GM12878 (cell line): Measurements from ENCODE around the gene PSMD8. TPM values are rescaled to one million over a fixed set of nuclear protein-coding genes. Genes with fewer than 3 reads are reported as not detected.

Source experiments
- ATAC-seq: fragments of 200-7000 bp; cut with Tn5 transposase; 3 replicates; pipeline ENCODE4 v1.9.1; 2020; ENCODE audit warnings: mild to moderate bottlenecking, moderate library complexity
- BruUV-seq: library from RNA; stranded (reverse); fragments of 400-500 nt; replicated peaks from 2 replicates; lab custom pipeline; 2021; lab: Mats Ljungman, UMichigan
- CTCF ChIA-PET: fragments of 300-600 bp; sonication (Branson Sonifier 250); formaldehyde crosslinking; extraction: SDS; loops from one replicate; lab custom pipeline; 2021; ENCODE audit warnings: inconsistent platforms; lab: Yijun Ruan, JAX
- POLR2A ChIA-PET: fragments of 350-600 bp; formaldehyde crosslinking; extraction: SDS; loops from one replicate; lab custom pipeline; 2021; ENCODE audit warnings: inconsistent platforms; lab: Charles Lee
- RAD21 ChIA-PET: fragments of 300-600 bp; sonication (Branson Sonifier 250); formaldehyde crosslinking; loops from one replicate; lab custom pipeline; 2023; ENCODE audit warnings: antibody characterized with exemption; ENCODE audit not compliant: unreplicated experiment; lab: Charles Lee
- SMC1A ChIA-PET: fragments of 300-600 bp; sonication (Branson Sonifier 250); formaldehyde crosslinking; loops from one replicate; lab custom pipeline; 2023; ENCODE audit not compliant: unreplicated experiment, uncharacterized antibody; lab: Charles Lee
- DNase-seq: peaks from one replicate; pipeline ENCODE4 v3.0.0-alpha.2; 2011; ENCODE audit warnings: low read depth, low spot score
- FAIRE-seq: peaks from 3 replicates; lab custom pipeline; 2011; peaks lifted over from hg19 to GRCh38; lab: Jason Lieb, UNC
- H2AFZ ChIP-seq: 2 replicates; pipeline ENCODE4 v1.6.0; 2011; ENCODE audit warnings: low read depth, low read length, control low read depth; ENCODE audit not compliant: control insufficient read depth
- H3K27ac ChIP-seq: 2 replicates; pipeline ENCODE4 v1.5.1; 2011; ENCODE audit warnings: control low read depth; ENCODE audit not compliant: control insufficient read depth, insufficient read depth
- H3K27me3 ChIP-seq, 2 experiments: replicated peaks in 1 of 2; 2 replicates each; pipeline versions ENCODE4 v1.6.0 to v1.6.1; 2011; ENCODE audit warnings: low read length in 1 of 2; ENCODE audit not compliant: control insufficient read depth in 2 of 2, insufficient read depth in 2 of 2
- H3K36me3 ChIP-seq, 2 experiments: 2 replicates each; pipeline ENCODE4 v1.5.1; 2011; ENCODE audit warnings: low read length in 1 of 2; ENCODE audit not compliant: control insufficient read depth in 2 of 2, insufficient read depth in 2 of 2
- H3K4me1 ChIP-seq: 2 replicates; pipeline ENCODE4 v1.6.1; 2011; ENCODE audit warnings: mild to moderate bottlenecking, low read length, moderate library complexity, mixed read lengths; ENCODE audit not compliant: control insufficient read depth, insufficient read depth
- H3K4me2 ChIP-seq: 2 replicates; pipeline ENCODE4 v1.6.0; 2011; ENCODE audit warnings: control low read depth; ENCODE audit not compliant: control insufficient read depth, insufficient read depth
- H3K4me3 ChIP-seq: fragments of 200-600 bp; sonication (generic); 2 replicates; pipeline ENCODE4 v1.5.1; 2016
- H3K79me2 ChIP-seq: 2 replicates; pipeline ENCODE4 v1.6.0; 2011; ENCODE audit warnings: low read length; ENCODE audit not compliant: control insufficient read depth, insufficient read depth
- H3K9ac ChIP-seq: 2 replicates; pipeline ENCODE4 v1.8.0; 2011; ENCODE audit warnings: low read length, control low read depth, mixed read lengths; ENCODE audit not compliant: control insufficient read depth, insufficient read depth
- H3K9me3 ChIP-seq: replicated peaks from 3 replicates; pipeline ENCODE4 v1.5.1; 2011; ENCODE audit warnings: mild to moderate bottlenecking, low read length; ENCODE audit not compliant: control insufficient read depth, insufficient read depth
- H4K20me1 ChIP-seq: 2 replicates; pipeline ENCODE4 v1.6.0; 2011; ENCODE audit not compliant: control insufficient read depth, insufficient read depth
- BHLHE40 ChIP-seq, 2 experiments: fragments of 450-650 bp in 1 of 2; IDR thresholded peaks; 2 replicates each; pipeline ENCODE4 v1.6.1; 2011 to 2017; ENCODE audit warnings: low read depth in 2 of 2, borderline replicate concordance in 1 of 2, improper control_type of control experiment in 1 of 2, low read length in 1 of 2, mild to moderate bottlenecking in 1 of 2
- JUNB ChIP-seq: IDR thresholded peaks from 2 replicates; pipeline ENCODE4 v1.6.1; 2016; ENCODE audit warnings: antibody characterized with exemption, mild to moderate bottlenecking
- RAD51 ChIP-seq: fragments of 450-650 bp; IDR thresholded peaks from 2 replicates; pipeline ENCODE4 v1.6.1; 2016; ENCODE audit warnings: moderate library complexity, mild to moderate bottlenecking, inconsistent platforms
- USF1 ChIP-seq: IDR thresholded peaks from 2 replicates; pipeline ENCODE4 v1.6.1; 2011; ENCODE audit warnings: borderline replicate concordance, low read depth, mild to moderate bottlenecking, moderate library complexity, mixed read lengths, low read length; ENCODE audit not compliant: insufficient read depth; ENCODE audit errors: extremely low read length
- WGBS: methylation state at CpG from one replicate; pipeline ENCODE4 v1.1.6; 2016; ENCODE audit warnings: low lambda C conversion rate; ENCODE audit not compliant: insufficient replicate concordance, insufficient coverage; ENCODE audit errors: missing lambda C conversion rate; 5-methylcytosine and 5-hydroxymethylcytosine counted together
- in situ Hi-C: fragments of 300-500 bp; cut with MboI; formaldehyde crosslinking; loops from 9 replicates; pipeline ENCODE4 v1.14.3; 2018; ENCODE audit warnings: mixed read lengths
- intact Hi-C: fragments of 100-400 bp; cut with micrococcal nuclease; formaldehyde crosslinking; loops from one replicate; pipeline ENCODE4 v1.14.2; 2022; ENCODE audit not compliant: unreplicated experiment
- polyA plus RNA-seq, 11 experiments: library from polyadenylated mRNA; depleted of rRNA in 4 of 11; unstranded in 6 of 11; stranded (reverse) in 5 of 11; fragments of >200 nt; fragmentation: Nextera tagmentation in 4 of 11; fragmentation: Illumina TruSeq in 1 of 11; extraction: Ambion mirVana in 4 of 11; extraction: Trizol in 1 of 11; gene quantifications; 1 replicate in 1 of 11; 2 replicates in 10 of 11; pipeline versions ENCODE4 v1.2.1 to v1.2.3, GENCODE V29; 2011 to 2016; ENCODE audit warnings: inconsistent platforms in 2 of 11, missing spikeins in 2 of 11, low read depth in 1 of 11
- total RNA-seq, 4 experiments: library from RNA; depleted of rRNA in 3 of 4; stranded (reverse); fragments of >200 nt in 3 of 4; fragmentation: Illumina TruSeq in 1 of 4; extraction: Trizol in 1 of 4; gene quantifications; 2 replicates each; pipeline versions ENCODE4 v1.2.1 to v1.2.3, GENCODE V29; 2013 to 2021

The PSMD8 gene
- total and polyA plus RNA-seq, 10 of the 15 experiments (the other 5 are each of a cell fraction or from before 2014, with no cell fraction given): 81.2 to 409 (median 268) TPM

GRCh38 chr19:38389101-38389925, 14.9 kb downstream of the PSMD8 start:
- in situ Hi-C loops: no loop called here
- peaks cover 0 to under 1% of the 10 kb centered on the region in 2 experiments; a peak in 1 of 4 replicates for H3K27me3 ChIP-seq
- 9% methylated on average over 19 of the region's 28 CpGs for WGBS
- peak overlapping the region; percentile 30; the same call in 1 of the 2 replicates for H3K4me2 ChIP-seq
- intact Hi-C loops: loop anchor here (5.0 kb wide), 1 partner anchor 157 kb away; no protein-coding TSS in a partner anchor
- no peak overlapping the region for H3K27ac ChIP-seq
- TF ChIP-seq JUNB: no peak
- TF ChIP-seq BHLHE40 (IDR thresholded peaks at IDR 0.05; ENCODE audit: borderline replicate concordance in 1 of 2, low read depth in 2 of 2, low read length in 1 of 2): peak in 1 of 2 experiments; percentile 61; a peak in 2 of 4 replicates
- peak; percentile 73 for TF ChIP-seq RAD51
- peak; percentile 66 for TF ChIP-seq USF1
- ATAC-seq (no peak), FAIRE-seq (no peak), DNase-seq (no peak)
- no TSS peak for BruUV-seq
- ChIA-PET POLR2A (interaction anchor here (0.6 to 1.0 kb wide), 2 partner anchors 14 to 162 kb away, joined by 3 to 4 read pairs; partner anchors contain the start of gene FAM98C), SMC1A (interaction anchor here (2.2 kb wide), 1 partner anchor 14 kb away, joined by 6 read pairs; the partner anchor contains the start of gene FAM98C), CTCF (interaction anchor here (1.0 to 2.4 kb wide), 2 partner anchors 13 to 14 kb away, joined by 3 to 14 read pairs; partner anchors contain the start of gene FAM98C), RAD21 (interaction anchor here (1.8 kb wide), 1 partner anchor 14 kb away, joined by 6 read pairs; the partner anchor contains the start of gene FAM98C)
- peaks cover 12% of the 10 kb centered on the region for H3K4me1 ChIP-seq
- no peaks in the 10 kb centered on the region for H3K79me2 ChIP-seq
- H3K9me3 ChIP-seq: no peaks in the 10 kb centered on the region
- no peak overlapping the region for H2AFZ ChIP-seq
- no peak overlapping the region for H3K4me3 ChIP-seq
- H3K9ac ChIP-seq: no peak overlapping the region
- no peaks in the 10 kb centered on the region; a peak in 2 of 4 replicates for H3K36me3 ChIP-seq
- H4K20me1 ChIP-seq: no peaks in the 10 kb centered on the region; the same call in 1 of the 2 replicates
